Measurements from ENCODE around the gene IKZF2. TPM values are rescaled to one million over a fixed set of nuclear protein-coding genes. Genes with fewer than 3 reads are reported as not detected.

Gene IKZF2
- total RNA-seq, 1 donor from 2014 or later: 29.2 TPM

GRCh38 chr2:213129311-213129710, 22.1 kb downstream of the IKZF2 start:
- TF ChIP-seq POLR2AphosphoS5 (IDR thresholded peaks at IDR 0.05; ENCODE audit: insufficient read depth in 1 of 2, low read depth in 1 of 2): peak in 1 of 2 donors; percentile 12
- no peak for TF ChIP-seq POLR2A (IDR thresholded peaks at IDR 0.05)
- TF ChIP-seq CTCF (IDR thresholded peaks at IDR 0.05): no peak
- Histone ChIP-seq H3K36me3 (no peaks in the 10 kb centered on the region), H3K4me3 (no peak overlapping the region), H3K4me1 (no peaks in the 10 kb centered on the region), H3K9me3 (no peaks in the 10 kb centered on the region), H3K27me3 (no peaks in the 10 kb centered on the region), H3K27ac (no peak overlapping the region)
- intact Hi-C loops (cut with DNase I): no loop called here
- DNase-seq (ENCODE audit: extremely low spot score in 2 of 2): no peak

- TF ChIP-seq CTCF (IDR thresholded peaks at IDR 0.05) (no peak), POLR2AphosphoS5 (IDR thresholded peaks at IDR 0.05; ENCODE audit: insufficient read depth in 1 of 2, low read depth in 1 of 2) (no peak), POLR2A (IDR thresholded peaks at IDR 0.05) (no peak)
- H3K4me1 ChIP-seq: no peaks in the 10 kb centered on the region
- no peak for DNase-seq (ENCODE audit: extremely low spot score in 2 of 2)
- no peak overlapping the region for H3K4me3 ChIP-seq
- intact Hi-C loops (cut with DNase I): no loop called here
- H3K27ac ChIP-seq: no peak overlapping the region
- no peaks in the 10 kb centered on the region for H3K36me3 ChIP-seq
- no peaks in the 10 kb centered on the region for H3K9me3 ChIP-seq
- no peaks in the 10 kb centered on the region for H3K27me3 ChIP-seq
Observed at GRCh38 chr2:213125646-213126347, 25.6 kb downstream of the IKZF2 start.

- TF ChIP-seq CTCF (IDR thresholded peaks at IDR 0.05) (no peak), POLR2AphosphoS5 (IDR thresholded peaks at IDR 0.05; ENCODE audit: insufficient read depth in 1 of 2, low read depth in 1 of 2) (no peak), POLR2A (IDR thresholded peaks at IDR 0.05) (no peak)
- Histone ChIP-seq H3K4me1 (peaks cover 9% of the 10 kb centered on the region), H3K4me3 (no peak overlapping the region), H3K27ac (no peak overlapping the region), H3K9me3 (no peaks in the 10 kb centered on the region), H3K36me3 (no peaks in the 10 kb centered on the region), H3K27me3 (no peaks in the 10 kb centered on the region)
- no peak for DNase-seq (ENCODE audit: extremely low spot score in 2 of 2)
- intact Hi-C loops (cut with DNase I): no loop called here
Observed at GRCh38 chr2:213122725-213123124, 28.7 kb downstream of the IKZF2 start.

GRCh38 chr2:213121690-213122089, 29.7 kb downstream of the IKZF2 start:
- H3K27ac ChIP-seq: no peak overlapping the region
- no peak for DNase-seq (ENCODE audit: extremely low spot score in 2 of 2)
- intact Hi-C loops (cut with DNase I): no loop called here
- TF ChIP-seq POLR2AphosphoS5 (IDR thresholded peaks at IDR 0.05; ENCODE audit: insufficient read depth in 1 of 2, low read depth in 1 of 2) (no peak), POLR2A (IDR thresholded peaks at IDR 0.05) (no peak), CTCF (IDR thresholded peaks at IDR 0.05) (no peak)
- H3K4me1 ChIP-seq: peaks cover 9% of the 10 kb centered on the region
- H3K9me3 ChIP-seq: no peaks in the 10 kb centered on the region
- H3K36me3 ChIP-seq: no peaks in the 10 kb centered on the region
- H3K4me3 ChIP-seq: no peak overlapping the region
- no peaks in the 10 kb centered on the region for H3K27me3 ChIP-seq

GRCh38 chr2:213119061-213119809, 32.2 kb downstream of the IKZF2 start:
- TF ChIP-seq POLR2AphosphoS5 (IDR thresholded peaks at IDR 0.05; ENCODE audit: insufficient read depth in 1 of 2, low read depth in 1 of 2): no peak
- no peak for TF ChIP-seq POLR2A (IDR thresholded peaks at IDR 0.05)
- Histone ChIP-seq H3K4me1 (peaks cover 9% of the 10 kb centered on the region), H3K36me3 (no peaks in the 10 kb centered on the region), H3K9me3 (no peaks in the 10 kb centered on the region), H3K4me3 (no peak overlapping the region), H3K27me3 (no peaks in the 10 kb centered on the region), H3K27ac (no peak overlapping the region)
- DNase-seq (ENCODE audit: extremely low spot score in 2 of 2): no peak
- intact Hi-C loops (cut with DNase I): no loop called here
